Calu3 (cell line): ENCODE measurements around the gene MYL12A. TPM values are rescaled to one million over a fixed set of nuclear protein-coding genes. Genes with fewer than 3 reads are reported as not detected.
"Not testable (repeated sequence)": the region's sequence is repeated elsewhere in the genome, so short reads cannot be mapped to it uniquely, and the experiment has no call there.

Experiments
- BruUV-seq: library from RNA; stranded (reverse); fragments of 400-500 nt; replicated peaks from 2 replicates; lab custom pipeline; 2021; lab: Mats Ljungman, UMichigan
- CTCF ChIA-PET: fragments of 300-600 bp; sonication (Branson Sonifier 250); formaldehyde crosslinking; loops from one replicate; lab custom pipeline; 2022; ENCODE audit warnings: antibody characterized with exemption; lab: Charles Lee
- DNase-seq: peaks from one replicate; pipeline ENCODE4 v3.0.0; 2022
- H3K27ac Mint-ChIP-seq: one replicate; pipeline ENCODE4 v1.8.0; 2022; ENCODE audit warnings: mixed read lengths; ENCODE audit not compliant: unreplicated experiment
- H3K27me3 Mint-ChIP-seq: one replicate; pipeline ENCODE4 v1.8.0; 2022; ENCODE audit warnings: mixed read lengths; ENCODE audit not compliant: unreplicated experiment
- H3K36me3 Mint-ChIP-seq: one replicate; pipeline ENCODE4 v1.8.0; 2022; ENCODE audit warnings: mild to moderate bottlenecking, moderate library complexity, mixed read lengths; ENCODE audit not compliant: insufficient read depth, unreplicated experiment
- H3K4me1 Mint-ChIP-seq: one replicate; pipeline ENCODE4 v1.8.0; 2022; ENCODE audit warnings: mild to moderate bottlenecking, low read depth, mixed read lengths; ENCODE audit not compliant: unreplicated experiment
- H3K4me3 Mint-ChIP-seq: one replicate; pipeline ENCODE4 v1.8.0; 2022; ENCODE audit warnings: mild to moderate bottlenecking, low read depth, moderate library complexity, mixed read lengths; ENCODE audit not compliant: unreplicated experiment
- H3K9me3 Mint-ChIP-seq: one replicate; pipeline ENCODE4 v1.8.0; 2022; ENCODE audit warnings: low read depth, mixed read lengths; ENCODE audit not compliant: unreplicated experiment
- CTCF ChIP-seq: fragments of 200-600 bp; IDR thresholded peaks from one replicate; pipeline ENCODE4 v1.8.0; 2022; ENCODE audit warnings: antibody characterized with exemption; ENCODE audit not compliant: unreplicated experiment
- intact Hi-C: fragments of 100-400 bp; cut with micrococcal nuclease; formaldehyde crosslinking; loops from one replicate; pipeline ENCODE4 v1.10.0; 2022; ENCODE audit not compliant: unreplicated experiment
- total RNA-seq: library from RNA; stranded (reverse); gene quantifications from 2 replicates; pipeline ENCODE4 v1.2.3, GENCODE V29; 2022

Gene MYL12A
- total RNA-seq, 1 experiment from 2014 or later, result 428 TPM

GRCh38 chr18:3273042-3273441 is 25.4 kb downstream of the MYL12A start:
- Mint-ChIP-seq H3K27ac (no peak overlapping the region), H3K27me3 (no peaks in the 10 kb centered on the region), H3K4me3 (no peak overlapping the region), H3K36me3 (peaks cover 65% of the 10 kb centered on the region), H3K9me3 (no peaks in the 10 kb centered on the region), H3K4me1 (peaks cover 41% of the 10 kb centered on the region)
- no peak for DNase-seq
- intact Hi-C loops, result no loop called here
- no peak for TF ChIP-seq CTCF
- CTCF ChIA-PET, result no interaction called here
- BruUV-seq, result no TSS peak

DNA sequence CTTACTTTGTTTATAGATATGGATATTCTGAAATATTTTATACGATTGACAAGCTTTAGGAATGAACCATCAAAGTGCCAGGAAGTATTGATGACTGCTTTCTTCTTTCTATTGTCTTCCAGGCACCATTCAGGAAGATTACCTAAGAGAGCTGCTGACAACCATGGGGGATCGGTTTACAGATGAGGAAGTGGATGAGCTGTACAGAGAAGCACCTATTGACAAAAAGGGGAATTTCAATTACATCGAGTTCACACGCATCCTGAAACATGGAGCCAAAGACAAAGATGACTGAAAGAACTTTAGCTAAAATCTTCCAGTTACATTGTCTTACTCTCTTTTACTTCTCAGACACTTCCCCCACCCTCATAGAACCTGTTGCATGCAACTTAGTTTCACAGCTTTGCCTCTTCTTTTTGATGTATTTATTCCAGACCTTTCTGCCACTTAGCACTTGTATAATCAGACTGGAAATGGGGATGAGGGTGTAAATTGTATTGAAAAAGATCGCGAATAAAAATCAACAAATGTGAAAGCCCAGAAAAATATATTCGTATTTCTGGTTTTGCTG is 30.1 kb downstream of the MYL12A start:
- Mint-ChIP-seq H3K27ac (peak overlapping the region; percentile 16), H3K36me3 (peaks cover 68% of the 10 kb centered on the region)
- H3K4me1 Mint-ChIP-seq, H3K4me3 Mint-ChIP-seq, DNase-seq, H3K27me3 Mint-ChIP-seq, intact Hi-C loops, H3K9me3 Mint-ChIP-seq: not testable (repeated sequence)
- TSS peak; percentile 84 for BruUV-seq
- CTCF ChIA-PET, result interaction anchor here (0.6 kb wide), 1 partner anchor 389 kb away, joined by 5 read pairs; no protein-coding TSS in a partner anchor

DNA sequence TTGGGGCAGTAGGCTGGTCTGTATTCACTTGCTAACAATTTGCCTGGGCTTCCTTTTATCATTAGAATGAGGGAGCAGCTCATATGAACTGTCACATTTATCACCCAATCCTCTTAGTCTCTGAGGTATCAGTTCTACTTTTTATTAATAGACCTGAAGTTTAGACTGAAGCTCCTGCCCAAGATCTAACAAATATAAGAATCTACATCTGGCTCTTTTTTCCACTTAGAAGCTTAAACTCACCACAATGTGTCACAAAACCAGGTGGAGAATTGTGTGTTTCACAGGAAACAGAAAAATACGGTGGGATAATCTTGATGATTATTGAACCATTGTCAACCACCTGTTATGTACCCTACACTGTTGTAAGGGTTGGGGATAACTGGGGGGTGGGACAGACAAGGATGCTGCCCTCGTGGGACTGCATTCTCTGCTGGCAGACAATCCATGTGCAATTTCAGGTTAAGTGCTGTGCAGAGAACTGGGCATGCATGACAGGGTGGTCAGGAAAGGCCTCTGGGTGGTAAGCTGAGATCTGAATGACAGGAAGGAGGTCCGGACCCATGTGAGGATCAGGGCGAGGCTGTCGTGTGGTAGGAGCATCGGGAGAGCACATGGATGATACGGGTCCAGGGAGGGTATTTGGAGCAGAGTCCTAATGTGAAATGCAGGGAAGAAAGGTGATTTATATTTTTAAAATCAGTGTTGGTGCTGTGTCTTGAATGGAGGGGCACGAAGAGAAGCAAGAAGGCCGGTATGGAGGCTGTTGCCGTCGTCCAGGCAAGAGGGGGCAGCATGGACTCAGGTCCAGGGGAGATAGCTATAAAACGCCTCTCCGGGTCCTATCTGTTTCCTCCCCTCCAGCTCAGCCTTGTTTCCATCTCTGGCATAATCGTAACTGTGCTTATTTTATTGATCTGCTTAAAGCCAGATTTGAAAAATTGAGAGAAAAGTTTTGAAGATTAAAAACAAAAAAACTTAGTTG is 31.9 kb downstream of the MYL12A start:
- peaks cover 50% of the 10 kb centered on the region for H3K36me3 Mint-ChIP-seq
- H3K4me1 Mint-ChIP-seq, result peaks cover 19% of the 10 kb centered on the region
- CTCF ChIA-PET, result interaction anchor here (1.0 to 1.9 kb wide), 3 partner anchors 15 to 314 kb away, joined by 4 to 5 read pairs (median 4); no protein-coding TSS in a partner anchor
- no peak for TF ChIP-seq CTCF
- H3K4me3 Mint-ChIP-seq, result no peak overlapping the region
- intact Hi-C loops, result loop anchor here (2.0 to 5.0 kb wide), 3 partner anchors 315 to 593 kb away; no protein-coding TSS in a partner anchor
- H3K27me3 Mint-ChIP-seq, result no peaks in the 10 kb centered on the region
- H3K9me3 Mint-ChIP-seq, result no peaks in the 10 kb centered on the region
- peak overlapping the region; percentile 48 for H3K27ac Mint-ChIP-seq
- no TSS peak for BruUV-seq
- no peak for DNase-seq

DNA sequence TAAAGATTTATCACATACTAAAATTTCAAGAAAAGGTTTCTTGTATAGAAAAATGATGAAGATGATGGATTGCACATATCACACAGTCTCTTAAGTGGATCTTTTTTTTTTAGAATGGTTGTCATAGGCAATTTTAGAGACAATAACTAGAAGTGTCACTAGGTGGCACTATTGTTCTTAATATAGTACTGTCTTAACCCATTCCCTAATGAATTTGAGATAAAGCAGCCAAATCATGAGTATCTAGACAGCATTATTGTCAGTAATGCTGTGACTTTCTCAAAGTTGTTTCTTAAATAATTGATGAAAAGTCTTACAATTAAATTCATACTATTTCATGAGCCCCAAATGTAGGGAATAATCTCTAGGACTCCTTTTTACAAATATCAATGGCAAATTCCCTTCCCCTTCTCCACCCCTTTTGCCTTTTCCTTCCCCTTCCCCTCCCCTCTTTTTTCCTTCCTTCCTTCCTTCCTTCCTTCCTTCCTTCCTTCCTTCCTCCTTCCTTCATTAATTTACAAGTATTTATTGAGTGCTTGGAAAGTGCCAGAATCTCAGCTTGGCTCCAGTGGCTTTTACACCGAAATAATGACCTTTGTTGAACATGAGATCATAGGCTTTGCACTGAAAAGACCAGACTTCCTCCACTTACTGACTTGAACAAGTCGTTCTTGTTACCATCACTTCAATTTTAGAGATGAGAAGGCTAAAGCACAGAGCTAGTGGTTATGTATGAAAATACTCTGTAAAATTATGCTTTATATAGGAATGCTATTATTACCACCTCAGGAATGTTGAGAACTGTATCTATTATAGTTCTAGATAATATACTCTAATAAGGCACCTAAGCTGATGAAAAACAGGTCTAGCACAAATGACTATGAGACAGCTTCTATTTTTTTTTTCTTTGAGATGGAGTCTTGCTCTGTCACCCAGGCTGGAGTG is 34.1 kb downstream of the MYL12A start:
- peaks cover 35% of the 10 kb centered on the region for H3K36me3 Mint-ChIP-seq
- no peak overlapping the region for H3K4me3 Mint-ChIP-seq
- no peak for DNase-seq
- no peaks in the 10 kb centered on the region for H3K27me3 Mint-ChIP-seq
- peaks cover 21% of the 10 kb centered on the region for H3K4me1 Mint-ChIP-seq
- BruUV-seq, result no TSS peak
- intact Hi-C loops, result loop anchor here (1.0 to 5.0 kb wide), 8 partner anchors 165 to 717 kb away; no protein-coding TSS in a partner anchor
- peak overlapping the region; percentile 5 for H3K27ac Mint-ChIP-seq
- TF ChIP-seq CTCF, result peak; percentile 31
- CTCF ChIA-PET, result interaction anchor here (0.5 to 2.2 kb wide), 9 partner anchors 16 to 588 kb away, joined by 3 to 16 read pairs (median 8); no protein-coding TSS in a partner anchor
- peaks cover 5% of the 10 kb centered on the region for H3K9me3 Mint-ChIP-seq
